Measurements from ENCODE around the gene ATP4B.

Gene ATP4B

GRCh38 chr13:113604186-113604585 is 53.8 kb downstream of the ATP4B start:
- DNase-seq = no peak

DNA sequence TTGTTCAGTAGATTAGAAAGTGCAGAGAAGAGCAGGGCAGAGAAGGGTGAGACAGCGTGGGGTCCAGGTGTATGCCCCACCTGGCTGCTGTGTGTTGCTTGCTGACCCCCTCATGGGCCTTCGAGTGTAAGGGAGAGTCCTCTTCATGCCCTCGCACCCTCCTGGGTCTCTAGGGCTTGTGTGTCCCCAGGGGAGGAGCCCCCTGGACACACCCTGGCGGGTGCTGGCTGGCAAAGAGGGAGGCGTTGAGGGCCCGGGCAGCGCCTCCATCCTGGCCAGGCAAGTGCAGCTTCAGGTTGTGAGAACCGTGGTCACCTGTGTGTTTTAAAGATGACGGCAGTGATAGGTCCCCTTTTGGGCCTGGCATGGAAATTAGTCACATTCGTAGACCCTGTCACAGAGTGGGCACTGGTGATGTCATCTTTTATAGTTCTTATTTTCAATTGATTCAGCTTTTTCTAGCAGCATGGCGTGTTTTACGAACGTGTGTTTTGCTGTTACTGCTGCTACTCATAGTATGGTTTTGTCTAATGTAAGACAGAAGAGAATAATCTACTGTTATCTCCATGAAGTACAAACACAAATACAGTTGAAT is 54.8 kb downstream of the ATP4B start:
- DNase-seq = no peak

- DNase-seq = no peak
Measured at GRCh38 chr13:113602291-113602988, 55.6 kb downstream of the ATP4B start.

DNA sequence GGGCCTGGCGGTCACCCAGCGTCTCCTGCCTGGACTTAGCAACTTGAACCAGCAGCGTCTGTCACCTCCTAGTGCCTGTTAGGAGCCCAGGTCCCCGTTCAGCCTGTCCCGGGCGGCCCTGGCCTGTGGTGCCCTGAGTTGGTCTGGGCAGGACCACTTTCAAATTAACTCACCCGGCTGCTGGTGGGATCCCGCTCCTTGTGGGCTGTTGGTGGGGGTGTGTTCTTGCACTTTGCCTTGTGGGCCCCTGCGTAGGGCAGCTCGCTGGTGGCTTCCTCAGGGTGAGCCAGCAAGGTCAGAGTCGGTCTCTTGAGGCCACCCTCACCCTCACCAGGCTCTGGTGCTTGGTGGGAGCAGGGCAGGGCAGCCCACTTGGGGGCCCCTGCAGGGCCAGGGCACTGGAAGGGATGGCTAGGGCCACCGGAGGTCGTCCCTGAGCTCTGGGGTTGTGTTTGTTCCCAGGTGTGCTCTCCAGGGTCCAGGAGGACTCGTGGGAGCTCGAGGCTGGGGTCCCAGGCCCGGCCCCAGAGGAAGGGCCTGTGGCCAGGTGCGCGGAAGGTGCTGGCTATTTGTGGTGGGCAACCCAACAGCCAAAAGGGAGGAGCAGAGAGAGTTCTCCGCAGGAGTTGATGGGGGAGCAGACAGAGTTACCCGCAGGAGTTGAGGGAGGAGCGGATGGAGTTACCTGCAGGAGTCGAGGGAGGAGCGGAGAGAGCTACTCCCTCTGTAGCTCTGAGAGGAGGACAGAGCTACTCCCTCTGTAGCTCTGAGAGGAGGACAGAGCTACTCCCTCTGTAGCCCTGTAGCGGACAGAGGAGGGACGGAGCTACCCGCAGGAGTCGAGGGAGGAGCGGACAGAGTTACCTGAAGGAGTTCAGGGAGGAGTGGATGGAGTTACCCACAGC is 56.6 kb downstream of the ATP4B start:
- DNase-seq = no peak

- DNase-seq = no peak
Measured at GRCh38 chr13:113599391-113599790, 58.6 kb downstream of the ATP4B start.
